Activated naive CD4-positive, alpha-beta T cell treated with Interleukin-2 at 50 U/mL for 16 hours (primary cell): Measurements from ENCODE around the gene PEX5L.
A peak's percentile ranks its signal among the peaks of the same experiment; 100 is the strongest.
"Not testable (repeated sequence)": the region's sequence is repeated elsewhere in the genome, so short reads cannot be mapped to it uniquely, and the experiment has no call there.

Source experiments
- DNase-seq: peaks from one replicate; pipeline ENCODE4 v3.0.0-alpha.2; 2020

PEX5L gene, protein sequence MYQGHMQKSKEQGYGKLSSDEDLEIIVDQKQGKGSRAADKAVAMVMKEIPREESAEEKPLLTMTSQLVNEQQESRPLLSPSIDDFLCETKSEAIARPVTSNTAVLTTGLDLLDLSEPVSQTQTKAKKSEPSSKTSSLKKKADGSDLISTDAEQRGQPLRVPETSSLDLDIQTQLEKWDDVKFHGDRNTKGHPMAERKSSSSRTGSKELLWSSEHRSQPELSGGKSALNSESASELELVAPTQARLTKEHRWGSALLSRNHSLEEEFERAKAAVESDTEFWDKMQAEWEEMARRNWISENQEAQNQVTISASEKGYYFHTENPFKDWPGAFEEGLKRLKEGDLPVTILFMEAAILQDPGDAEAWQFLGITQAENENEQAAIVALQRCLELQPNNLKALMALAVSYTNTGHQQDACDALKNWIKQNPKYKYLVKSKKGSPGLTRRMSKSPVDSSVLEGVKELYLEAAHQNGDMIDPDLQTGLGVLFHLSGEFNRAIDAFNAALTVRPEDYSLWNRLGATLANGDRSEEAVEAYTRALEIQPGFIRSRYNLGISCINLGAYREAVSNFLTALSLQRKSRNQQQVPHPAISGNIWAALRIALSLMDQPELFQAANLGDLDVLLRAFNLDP

GRCh38 chr3:180036671-180037455 is at the start of gene PEX5L:
Gene PEX5L (minus strand): TSS chr3:180036937. CDS start chr3:180036599, 338 bp downstream.
- DNase-seq: peak; percentile 8

DNA sequence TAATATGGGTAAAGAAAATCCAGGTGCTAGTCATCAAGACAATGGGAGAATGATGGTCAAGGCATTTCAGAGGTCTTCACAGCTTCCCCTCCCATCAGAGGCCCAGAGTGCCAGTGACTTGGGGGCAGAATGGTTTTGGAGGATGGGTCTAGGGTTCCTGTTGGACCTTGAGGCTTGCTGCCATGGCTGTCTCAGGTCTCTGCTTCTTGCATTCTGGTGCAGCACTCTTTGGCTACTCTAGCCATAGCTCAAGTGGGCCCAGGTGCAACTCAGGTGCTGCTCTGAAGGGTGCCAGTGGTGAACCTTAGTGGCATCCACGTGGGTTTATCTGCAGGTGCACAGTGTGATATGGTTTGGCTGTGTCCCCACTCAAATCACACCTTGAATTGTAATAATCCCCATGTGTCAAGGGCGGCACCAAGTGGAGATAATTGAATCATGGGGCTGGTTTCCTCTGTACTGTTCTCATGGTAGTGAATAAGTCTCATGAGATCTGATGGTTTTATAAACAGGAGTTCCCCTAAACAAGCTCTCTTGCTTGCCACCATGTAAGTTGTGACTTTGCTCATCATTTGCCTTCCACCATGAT is 48.5 kb upstream of the PEX5L start:
- DNase-seq: no peak

- no peak for DNase-seq
These were observed 46.0 kb upstream of the PEX5L start for GRCh38 chr3:180082699-180083098.

- no peak for DNase-seq
These were observed 41.9 kb upstream of the PEX5L start for GRCh38 chr3:180078592-180078991.

DNA sequence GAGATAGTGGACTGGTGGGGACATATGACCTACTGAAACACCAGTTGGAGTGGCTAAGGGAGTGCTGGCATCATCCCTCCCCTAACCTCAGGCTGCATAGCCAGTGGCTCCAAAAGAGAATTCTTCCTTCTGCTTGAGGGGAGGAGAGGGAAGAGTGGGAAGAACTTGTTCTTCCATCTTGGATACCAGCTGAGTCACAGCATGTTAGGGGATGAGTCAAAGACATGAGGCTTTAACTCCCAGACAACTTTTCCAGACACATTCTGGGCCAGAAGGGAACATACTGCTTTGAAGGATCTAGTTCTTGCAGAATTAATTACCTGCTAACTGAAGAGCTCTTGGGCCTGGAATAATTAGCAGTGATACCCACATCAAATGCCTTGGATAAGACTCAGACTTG is 36.8 kb upstream of the PEX5L start:
- no peak for DNase-seq

- DNase-seq: no peak
These were observed 36.0 kb upstream of the PEX5L start for GRCh38 chr3:180072786-180073185.

- no peak for DNase-seq
These were observed 34.2 kb upstream of the PEX5L start for GRCh38 chr3:180070925-180071324.

GRCh38 chr3:180068023-180068422 is 31.3 kb upstream of the PEX5L start:
- no peak for DNase-seq

DNA sequence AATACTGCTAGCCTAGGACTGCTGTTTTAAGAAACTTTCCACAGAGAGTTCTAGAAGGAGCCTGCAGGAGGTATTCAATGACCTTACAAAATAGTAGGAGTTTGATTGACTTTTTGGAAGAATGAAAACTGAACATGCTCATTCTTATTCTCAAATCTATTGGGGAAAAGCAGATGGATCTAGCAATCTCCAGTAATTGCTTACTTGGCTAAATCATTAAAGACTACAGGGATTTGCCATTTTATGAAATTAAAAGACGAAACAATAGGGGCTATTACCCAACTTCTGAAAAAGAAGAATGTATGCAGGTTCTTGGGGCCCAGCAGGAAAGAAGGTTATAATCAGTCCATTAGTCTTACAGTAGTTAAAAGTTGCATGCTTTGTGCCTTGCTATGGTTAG is 29.9 kb upstream of the PEX5L start:
- no peak for DNase-seq

DNA sequence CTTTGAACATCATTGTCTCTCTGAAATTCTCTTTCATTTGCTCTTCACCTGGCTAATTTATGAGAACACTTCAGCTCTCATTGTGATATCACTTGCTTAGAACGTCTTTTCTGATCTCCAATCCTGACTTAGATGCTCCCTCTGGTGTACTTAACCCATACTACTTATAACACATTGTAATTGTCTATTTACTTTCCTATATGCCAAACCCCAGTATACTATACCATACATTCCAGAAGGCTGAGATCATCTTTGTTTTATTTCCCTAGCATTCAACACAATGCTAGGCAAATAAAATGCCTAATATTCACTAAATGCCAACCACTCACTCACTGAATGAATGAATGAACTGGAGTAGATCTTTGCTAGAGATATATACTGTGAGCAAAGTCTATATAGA is 27.0 kb upstream of the PEX5L start:
- DNase-seq: no peak

GRCh38 chr3:180062771-180063170 is 26.0 kb upstream of the PEX5L start:
- no peak for DNase-seq

GRCh38 chr3:180059356-180059755 is 22.6 kb upstream of the PEX5L start:
- no peak for DNase-seq

DNA sequence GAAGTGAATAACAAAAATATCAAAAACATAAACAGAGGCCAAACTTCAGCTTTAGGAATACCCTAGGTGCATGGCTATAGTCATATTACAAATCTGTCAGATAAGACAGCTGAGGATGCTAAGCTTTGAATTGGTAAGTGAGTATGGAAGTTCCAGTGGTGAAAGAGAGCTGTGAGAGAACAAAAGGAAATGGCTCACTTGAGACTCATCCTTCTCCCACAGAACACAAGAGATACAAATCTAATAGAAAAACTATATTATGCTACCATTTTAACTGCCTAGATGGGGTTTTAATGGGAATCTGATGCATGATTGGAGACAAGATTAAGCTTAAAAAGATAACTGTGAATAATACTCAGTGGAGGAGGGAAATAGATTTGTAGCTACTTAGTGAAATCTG is 21.5 kb upstream of the PEX5L start:
- no peak for DNase-seq

GRCh38 chr3:180055656-180056055 is 18.9 kb upstream of the PEX5L start:
- not testable (repeated sequence) for DNase-seq

DNA sequence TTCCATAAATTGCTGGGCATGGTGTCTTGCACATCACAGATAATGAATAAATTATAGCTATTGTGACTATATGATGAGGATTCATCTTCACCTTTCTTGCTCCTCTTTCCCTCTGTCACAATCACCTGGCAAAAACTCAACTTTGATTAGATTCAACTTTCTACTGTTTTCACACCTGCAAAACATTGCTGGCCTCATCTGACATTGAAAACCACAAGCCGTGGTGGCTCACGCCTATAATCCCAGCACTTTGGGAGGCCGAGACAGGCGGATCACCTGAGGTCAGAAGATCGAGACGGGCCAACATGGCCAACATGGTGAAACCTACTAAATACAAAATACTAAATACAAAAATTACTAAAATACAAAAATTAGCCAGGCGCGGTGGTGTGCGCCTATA is 12.7 kb upstream of the PEX5L start:
- DNase-seq: no peak

- no peak for DNase-seq
These were observed 12.1 kb upstream of the PEX5L start for GRCh38 chr3:180048840-180049239.

DNA sequence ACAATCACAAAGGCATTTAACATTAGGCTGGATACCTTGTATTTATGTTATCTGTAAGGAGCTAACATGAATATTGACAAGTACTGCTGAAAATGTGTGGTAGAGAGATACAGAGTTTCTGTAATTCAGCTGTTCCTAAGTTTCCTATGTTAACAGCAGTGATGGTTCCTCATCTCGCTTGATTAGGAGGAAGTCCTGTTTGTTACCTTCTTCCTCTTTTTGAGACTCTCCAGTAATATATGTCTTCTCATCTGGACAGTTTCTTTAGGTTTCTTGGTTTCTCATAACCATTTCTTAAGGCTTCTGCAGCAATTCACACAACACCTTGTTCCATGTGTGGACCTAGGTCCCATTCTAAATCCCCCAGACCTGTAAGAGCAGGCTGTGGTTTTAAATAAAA is 11.4 kb upstream of the PEX5L start:
- DNase-seq: no peak

DNA sequence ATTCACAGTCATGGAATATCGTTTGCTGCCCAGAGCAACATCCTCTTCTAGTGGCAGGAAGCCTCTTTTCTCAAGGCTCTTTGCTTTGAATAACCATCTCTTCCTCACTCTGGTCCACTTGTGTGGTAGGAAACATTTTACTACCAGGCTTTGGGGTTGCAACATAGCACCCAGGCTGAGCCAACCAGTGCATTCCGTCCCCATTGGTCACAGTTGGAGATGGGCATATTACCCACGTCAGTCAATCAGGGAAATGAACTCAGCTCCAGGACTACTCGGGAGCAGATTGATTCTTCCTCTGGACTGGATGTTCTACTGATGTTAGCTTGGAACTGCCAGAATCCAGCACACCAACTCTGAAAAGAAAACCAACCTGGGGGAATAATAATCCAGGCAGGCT is 4.2 kb upstream of the PEX5L start:
- no peak for DNase-seq

- DNase-seq: no peak
These were observed 556 bp downstream of the PEX5L start for GRCh38 chr3:180036092-180036670.

- no peak for DNase-seq
These were observed 9.7 kb downstream of the PEX5L start for GRCh38 chr3:180026997-180027396.

DNA sequence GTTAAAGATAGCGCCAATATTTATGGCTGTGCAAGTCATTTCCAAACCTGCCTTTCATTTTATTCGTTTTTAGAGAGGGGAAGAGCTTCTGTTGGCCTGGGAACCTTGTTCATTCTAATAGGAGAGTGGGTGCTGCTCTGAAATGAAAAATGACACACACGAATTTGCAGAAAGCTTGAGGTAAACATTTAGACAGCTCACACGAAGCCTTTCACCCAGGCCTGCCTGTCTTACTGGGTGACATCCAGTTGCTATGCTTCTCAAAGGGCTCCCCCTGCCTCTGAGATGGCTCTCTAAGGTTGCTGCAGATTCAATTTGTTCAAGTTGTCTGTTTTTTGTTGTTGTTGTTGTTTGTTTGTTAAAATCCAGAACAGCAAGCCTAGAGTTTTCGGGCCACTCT is 18.2 kb downstream of the PEX5L start:
- DNase-seq: no peak

GRCh38 chr3:180017846-180018245 is 18.9 kb downstream of the PEX5L start:
- DNase-seq: no peak

- DNase-seq: no peak
These were observed 24.8 kb downstream of the PEX5L start for GRCh38 chr3:180011927-180012326.
